B cell (primary cell): ENCODE measurements around the gene TMEM238L. TPM values are rescaled to one million over a fixed set of nuclear protein-coding genes. Genes with fewer than 3 reads are reported as not detected.

ENCODE experiments used
- ATAC-seq: fragments of 200-7000 bp; cut with Tn5 transposase; one replicate; pipeline ENCODE4 v1.10.0; 2021; ENCODE audit warnings: low read depth, mild to moderate bottlenecking, moderate number of reproducible peaks, moderate library complexity
- CTCF ChIA-PET: fragments of 350-600 bp; sonication (Branson Sonifier 250); formaldehyde crosslinking; loops from one replicate; lab custom pipeline; 2021; ENCODE audit warnings: antibody characterized with exemption, inconsistent platforms; lab: Charles Lee
- POLR2A ChIA-PET: fragments of 350-600 bp; sonication (Branson Sonifier 250); formaldehyde crosslinking; loops from one replicate; lab custom pipeline; 2021; ENCODE audit warnings: antibody characterized with exemption; lab: Charles Lee
- DNase-seq: peaks from one replicate; pipeline ENCODE4 v3.0.0; 2013
- H2AFZ ChIP-seq: 2 replicates; pipeline ENCODE4 v1.6.1; 2012; ENCODE audit warnings: mild to moderate bottlenecking, low read depth, low read length; ENCODE audit not compliant: insufficient read depth, poor library complexity, severe bottlenecking
- H3K27ac ChIP-seq, 2 donors: 1 replicate in 1 of 2; 2 replicates in 1 of 2; pipeline ENCODE4 v1.5.1; 2012 to 2013; ENCODE audit warnings: low read length in 2 of 2, mild to moderate bottlenecking in 2 of 2, moderate library complexity in 1 of 2
- H3K27me3 ChIP-seq, 4 experiments: fragments of 200-600 bp in 1 of 4; sonication (generic) in 1 of 4; replicated peaks in 1 of 4; 1 replicate in 2 of 4; 2 replicates in 2 of 4; pipeline versions ENCODE4 v1.6.1 to v1.7.0; 2013 to 2016; ENCODE audit warnings: low read length in 3 of 4, mild to moderate bottlenecking in 2 of 4, mixed read lengths in 1 of 4, moderate library complexity in 1 of 4; ENCODE audit not compliant: insufficient read depth in 4 of 4, control insufficient read depth in 3 of 4; ENCODE audit errors: control extremely low read depth in 1 of 4
- H3K36me3 ChIP-seq, 2 experiments: replicated peaks in 1 of 2; 1 replicate in 1 of 2; 2 replicates in 1 of 2; pipeline versions ENCODE4 v1.6.1 to v1.7.1; 2013; ENCODE audit warnings: low read length in 1 of 2; ENCODE audit not compliant: insufficient read depth in 2 of 2, control insufficient read depth in 1 of 2; ENCODE audit errors: control extremely low read depth in 1 of 2, extremely low read depth in 1 of 2
- H3K4me1 ChIP-seq, 2 donors: fragments of 200-600 bp in 1 of 2; sonication (generic) in 1 of 2; 1 replicate in 1 of 2; 2 replicates in 1 of 2; pipeline versions ENCODE4 v1.5.1 to v1.6.1; 2013 to 2017; ENCODE audit warnings: low read length in 2 of 2; ENCODE audit not compliant: control insufficient read depth in 2 of 2, insufficient read depth in 2 of 2
- H3K4me2 ChIP-seq: replicated peaks from 2 replicates; pipeline ENCODE3; 2012; ENCODE audit warnings: mild to moderate bottlenecking, low read depth, low read length; ENCODE audit not compliant: poor library complexity, severe bottlenecking
- H3K4me3 ChIP-seq, 5 experiments: fragments of 200-600 bp in 1 of 5; sonication (generic) in 1 of 5; 1 replicate in 3 of 5; 2 replicates in 2 of 5; pipeline versions ENCODE4 v1.5.1 to v1.7.0; 2011 to 2016; ENCODE audit warnings: low read length in 4 of 5, mild to moderate bottlenecking in 4 of 5, low read depth in 2 of 5, control low read depth in 1 of 5, moderate library complexity in 1 of 5; ENCODE audit not compliant: insufficient read depth in 1 of 5; ENCODE audit errors: control extremely low read depth in 1 of 5, extremely low read depth in 1 of 5
- H3K79me2 ChIP-seq: fragments of 200-600 bp; sonication (generic); one replicate; pipeline ENCODE4 v1.6.0; 2016; ENCODE audit warnings: low read length; ENCODE audit not compliant: control insufficient read depth, insufficient read depth
- H3K9ac ChIP-seq: fragments of 200-600 bp; sonication (generic); 2 replicates; pipeline ENCODE4 v1.6.1; 2017; ENCODE audit warnings: mild to moderate bottlenecking, low read length, moderate library complexity
- H3K9me3 ChIP-seq, 3 donors: one replicate each; pipeline versions ENCODE4 v1.6.1 to v1.7.1; 2013; ENCODE audit warnings: low read length in 2 of 3; ENCODE audit not compliant: control insufficient read depth in 2 of 3, insufficient read depth in 1 of 3; ENCODE audit errors: control extremely low read depth in 1 of 3
- H4K20me1 ChIP-seq: 2 replicates; pipeline ENCODE4 v1.6.0; 2012; ENCODE audit warnings: mild to moderate bottlenecking, low read length; ENCODE audit not compliant: insufficient read depth, control insufficient read depth, poor library complexity, severe bottlenecking
- H3K27ac Mint-ChIP-seq: one replicate; pipeline ENCODE4 v1.8.0; 2021; ENCODE audit warnings: mixed read lengths
- H3K27me3 Mint-ChIP-seq: one replicate; pipeline ENCODE4 v1.8.0; 2021; ENCODE audit warnings: mixed read lengths
- H3K4me1 Mint-ChIP-seq: one replicate; pipeline ENCODE4 v1.8.0; 2021; ENCODE audit warnings: mixed read lengths
- H3K4me3 Mint-ChIP-seq: one replicate; pipeline ENCODE4 v1.8.0; 2021; ENCODE audit warnings: mixed read lengths
- H3K9me3 Mint-ChIP-seq: one replicate; pipeline ENCODE4 v1.8.0; 2022; ENCODE audit warnings: mixed read lengths; ENCODE audit not compliant: insufficient read depth
- CTCF ChIP-seq: fragments of 200-600 bp; IDR thresholded peaks from one replicate; pipeline ENCODE4 v1.8.0; 2022; ENCODE audit warnings: antibody characterized with exemption, mild to moderate bottlenecking
- EZH2 ChIP-seq: IDR thresholded peaks from 2 replicates; pipeline ENCODE4 v1.6.1; 2012; ENCODE audit warnings: borderline replicate concordance, low read depth, mild to moderate bottlenecking, moderate library complexity, low read length; ENCODE audit not compliant: insufficient read depth, poor library complexity, severe bottlenecking
- WGBS: methylation state at CpG from one replicate; pipeline ENCODE4 v1.1.5; 2013; ENCODE audit warnings: missing lambda C conversion rate; ENCODE audit not compliant: insufficient coverage; 5-methylcytosine and 5-hydroxymethylcytosine counted together
- intact Hi-C: fragments of 100-400 bp; cut with micrococcal nuclease; formaldehyde crosslinking; loops from one replicate; pipeline ENCODE4 v1.10.0; 2022
- polyA plus RNA-seq: library from polyadenylated mRNA; depleted of rRNA; stranded (reverse); fragments of >200 nt; gene quantifications from 2 replicates; pipeline ENCODE4 v1.2.3, GENCODE V29; 2012
- total RNA-seq, 2 donors: library from RNA; stranded (reverse); fragments of 120-200 nt in 1 of 2; gene quantifications; 1 replicate in 1 of 2; 2 replicates in 1 of 2; pipeline versions ENCODE4 v1.2.3 to v1.2.4, GENCODE V29; 2013 to 2022

Gene TMEM238L
- total and polyA plus RNA-seq, 2 donors (not counting 1 experiment from before 2014, with no cell fraction given), result not detected

GRCh38 chr17:10806545-10807262 is 2.8 kb upstream of the TMEM238L start:
- Histone ChIP-seq H3K36me3 (no peaks in the 10 kb centered on the region), H3K27ac (no peak overlapping the region), H3K9me3 (no peaks in the 10 kb centered on the region), H4K20me1 (no peaks in the 10 kb centered on the region), H2AFZ (no peak overlapping the region), H3K27me3 (no peaks in the 10 kb centered on the region), H3K4me1 (no peaks in the 10 kb centered on the region), H3K79me2 (no peaks in the 10 kb centered on the region), H3K4me2 (no peak overlapping the region), H3K4me3 (no peak overlapping the region), H3K9ac (no peak overlapping the region)
- ATAC-seq, result no peak
- TF ChIP-seq CTCF, result no peak
- no peak for TF ChIP-seq EZH2
- H3K27ac Mint-ChIP-seq, result no peak overlapping the region
- WGBS, result 82% methylated on average over 3 of the region's 9 CpGs
- H3K9me3 Mint-ChIP-seq, result no peaks in the 10 kb centered on the region
- H3K27me3 Mint-ChIP-seq, result peaks cover 3% of the 10 kb centered on the region
- ChIA-PET POLR2A (no interaction called here), CTCF (no interaction called here)
- no peak for DNase-seq
- H3K4me3 Mint-ChIP-seq, result no peak overlapping the region
- intact Hi-C loops, result no loop called here
- no peaks in the 10 kb centered on the region for H3K4me1 Mint-ChIP-seq

GRCh38 chr17:10805911-10806310 is 2.0 kb upstream of the TMEM238L start:
- peaks cover 3% of the 10 kb centered on the region for H3K27me3 Mint-ChIP-seq
- POLR2A ChIA-PET, result no interaction called here
- Histone ChIP-seq H3K27me3 (no peaks in the 10 kb centered on the region), H2AFZ (no peak overlapping the region), H4K20me1 (no peaks in the 10 kb centered on the region), H3K27ac (no peak overlapping the region), H3K36me3 (no peaks in the 10 kb centered on the region), H3K4me3 (no peak overlapping the region), H3K9me3 (no peaks in the 10 kb centered on the region), H3K4me2 (no peak overlapping the region), H3K79me2 (no peaks in the 10 kb centered on the region), H3K9ac (no peak overlapping the region), H3K4me1 (no peaks in the 10 kb centered on the region)
- no peak overlapping the region for H3K27ac Mint-ChIP-seq
- WGBS, result 95% methylated on average over 5 of the region's 6 CpGs
- intact Hi-C loops, result no loop called here
- DNase-seq (no peak), ATAC-seq (no peak)
- TF ChIP-seq CTCF, result no peak
- no peak for TF ChIP-seq EZH2
- CTCF ChIA-PET, result no interaction called here
- H3K9me3 Mint-ChIP-seq, result no peaks in the 10 kb centered on the region
- no peak overlapping the region for H3K4me3 Mint-ChIP-seq
- H3K4me1 Mint-ChIP-seq, result no peaks in the 10 kb centered on the region
